ENCODE data around the gene BRF1. TPM values are rescaled to one million over a fixed set of nuclear protein-coding genes. Genes with fewer than 3 reads are reported as not detected.
"Not testable (repeated sequence)": the region's sequence is repeated elsewhere in the genome, so short reads cannot be mapped to it uniquely, and the experiment has no call there.

Gene BRF1
- total RNA-seq, 1 experiment from 2014 or later = 26.4 TPM

GRCh38 chr14:105281371-105282097, 19.3 kb downstream of the BRF1 start (continued):
- TF ChIP-seq, protein P1, sequence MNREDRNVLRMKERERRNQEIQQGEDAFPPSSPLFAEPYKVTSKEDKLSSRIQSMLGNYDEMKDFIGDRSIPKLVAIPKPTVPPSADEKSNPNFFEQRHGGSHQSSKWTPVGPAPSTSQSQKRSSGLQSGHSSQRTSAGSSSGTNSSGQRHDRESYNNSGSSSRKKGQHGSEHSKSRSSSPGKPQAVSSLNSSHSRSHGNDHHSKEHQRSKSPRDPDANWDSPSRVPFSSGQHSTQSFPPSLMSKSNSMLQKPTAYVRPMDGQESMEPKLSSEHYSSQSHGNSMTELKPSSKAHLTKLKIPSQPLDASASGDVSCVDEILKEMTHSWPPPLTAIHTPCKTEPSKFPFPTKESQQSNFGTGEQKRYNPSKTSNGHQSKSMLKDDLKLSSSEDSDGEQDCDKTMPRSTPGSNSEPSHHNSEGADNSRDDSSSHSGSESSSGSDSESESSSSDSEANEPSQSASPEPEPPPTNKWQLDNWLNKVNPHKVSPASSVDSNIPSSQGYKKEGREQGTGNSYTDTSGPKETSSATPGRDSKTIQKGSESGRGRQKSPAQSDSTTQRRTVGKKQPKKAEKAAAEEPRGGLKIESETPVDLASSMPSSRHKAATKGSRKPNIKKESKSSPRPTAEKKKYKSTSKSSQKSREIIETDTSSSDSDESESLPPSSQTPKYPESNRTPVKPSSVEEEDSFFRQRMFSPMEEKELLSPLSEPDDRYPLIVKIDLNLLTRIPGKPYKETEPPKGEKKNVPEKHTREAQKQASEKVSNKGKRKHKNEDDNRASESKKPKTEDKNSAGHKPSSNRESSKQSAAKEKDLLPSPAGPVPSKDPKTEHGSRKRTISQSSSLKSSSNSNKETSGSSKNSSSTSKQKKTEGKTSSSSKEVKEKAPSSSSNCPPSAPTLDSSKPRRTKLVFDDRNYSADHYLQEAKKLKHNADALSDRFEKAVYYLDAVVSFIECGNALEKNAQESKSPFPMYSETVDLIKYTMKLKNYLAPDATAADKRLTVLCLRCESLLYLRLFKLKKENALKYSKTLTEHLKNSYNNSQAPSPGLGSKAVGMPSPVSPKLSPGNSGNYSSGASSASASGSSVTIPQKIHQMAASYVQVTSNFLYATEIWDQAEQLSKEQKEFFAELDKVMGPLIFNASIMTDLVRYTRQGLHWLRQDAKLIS (CRISPR knock-in tag; IDR thresholded peaks at IDR 0.05; ENCODE audit: borderline replicate concordance) = no peak
- TF ChIP-seq FOXK1 (CRISPR knock-in tag; IDR thresholded peaks at IDR 0.05) = no peak
- no peak for TF ChIP-seq TEAD1 (CRISPR knock-in tag; IDR thresholded peaks at IDR 0.05)
- TF ChIP-seq NR3C1 (CRISPR knock-in tag; conservative IDR thresholded peaks at IDR 0.05; ENCODE audit: low read depth) = no peak
- no peak for TF ChIP-seq MAX (CRISPR knock-in tag; IDR thresholded peaks at IDR 0.05)
- TF ChIP-seq, protein P2, sequence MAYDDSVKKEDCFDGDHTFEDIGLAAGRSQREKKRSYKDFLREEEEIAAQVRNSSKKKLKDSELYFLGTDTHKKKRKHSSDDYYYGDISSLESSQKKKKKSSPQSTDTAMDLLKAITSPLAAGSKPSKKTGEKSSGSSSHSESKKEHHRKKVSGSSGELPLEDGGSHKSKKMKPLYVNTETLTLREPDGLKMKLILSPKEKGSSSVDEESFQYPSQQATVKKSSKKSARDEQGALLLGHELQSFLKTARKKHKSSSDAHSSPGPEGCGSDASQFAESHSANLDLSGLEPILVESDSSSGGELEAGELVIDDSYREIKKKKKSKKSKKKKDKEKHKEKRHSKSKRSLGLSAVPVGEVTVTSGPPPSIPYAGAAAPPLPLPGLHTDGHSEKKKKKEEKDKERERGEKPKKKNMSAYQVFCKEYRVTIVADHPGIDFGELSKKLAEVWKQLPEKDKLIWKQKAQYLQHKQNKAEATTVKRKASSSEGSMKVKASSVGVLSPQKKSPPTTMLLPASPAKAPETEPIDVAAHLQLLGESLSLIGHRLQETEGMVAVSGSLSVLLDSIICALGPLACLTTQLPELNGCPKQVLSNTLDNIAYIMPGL (CRISPR knock-in tag; IDR thresholded peaks at IDR 0.05) = no peak

DNA sequence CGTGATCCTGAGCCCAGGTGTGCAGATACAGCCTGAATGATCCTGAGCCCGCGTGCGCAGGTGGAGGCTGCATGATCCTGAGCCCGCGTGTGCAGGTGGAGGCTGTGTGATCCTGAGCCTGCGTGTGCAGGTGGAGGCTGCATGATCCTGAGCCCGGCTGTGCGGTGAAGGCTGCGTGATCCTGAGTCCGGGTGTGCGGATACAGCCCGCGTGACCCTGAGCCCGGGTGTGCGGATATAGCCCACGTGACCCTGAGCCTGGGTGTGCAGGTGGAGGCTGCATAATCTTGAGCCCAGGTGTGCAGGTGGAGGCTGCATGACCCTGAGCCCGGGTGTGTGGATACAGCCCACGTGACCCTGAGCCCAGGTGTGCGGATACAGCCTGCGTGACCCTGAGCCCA, 20.3 kb downstream of the BRF1 start:
- CTCF ChIA-PET = interaction anchor here (1.1 kb wide), 1 partner anchor 13 kb away, joined by 3 read pairs; no protein-coding TSS in a partner anchor
- peaks cover 18% of the 10 kb centered on the region for H3K4me1 Mint-ChIP-seq
- no peaks in the 10 kb centered on the region for H3K27me3 Mint-ChIP-seq (ENCODE audit: low read depth)
- no peak for TF ChIP-seq HMGA2 (CRISPR knock-in tag; IDR thresholded peaks at IDR 0.05)
- H3K36me3 Mint-ChIP-seq = no peaks in the 10 kb centered on the region
- no peak for ATAC-seq
- H3K4me3 Mint-ChIP-seq = no peak overlapping the region
- POLR2A ChIA-PET = no interaction called here
- DNase-seq (ENCODE audit: low spot score) = no peak
- no peaks in the 10 kb centered on the region for H3K9me3 Mint-ChIP-seq
- H3K27ac Mint-ChIP-seq = no peak overlapping the region

- H3K4me3 Mint-ChIP-seq = no peak overlapping the region
These were observed 21.0 kb downstream of the BRF1 start for GRCh38 chr14:105279642-105280361.

GRCh38 chr14:105277448-105277847, 23.4 kb downstream of the BRF1 start:
- H3K27ac Mint-ChIP-seq; ATAC-seq; H3K36me3 Mint-ChIP-seq; POLR2A ChIA-PET; H3K27me3 Mint-ChIP-seq (ENCODE audit: low read depth); H3K9me3 Mint-ChIP-seq; H3K4me3 Mint-ChIP-seq; DNase-seq (ENCODE audit: low spot score): not testable (repeated sequence)
- peaks cover 11% of the 10 kb centered on the region for H3K4me1 Mint-ChIP-seq
- CTCF ChIA-PET = interaction anchor here (0.7 kb wide), 2 partner anchors 29 to 117 kb away, joined by 3 to 4 read pairs; partner anchors contain the start of gene BTBD6

More at GRCh38 chr14:105279642-105280361, 21.0 kb downstream of the BRF1 start:
- no peak overlapping the region for H3K27ac Mint-ChIP-seq
- DNase-seq (ENCODE audit: low spot score) = no peak
- no peak for ATAC-seq
- H3K9me3 Mint-ChIP-seq = no peaks in the 10 kb centered on the region
- no peaks in the 10 kb centered on the region for H3K27me3 Mint-ChIP-seq (ENCODE audit: low read depth)
- H3K4me1 Mint-ChIP-seq = peaks cover 19% of the 10 kb centered on the region
- POLR2A ChIA-PET = no interaction called here
- no peaks in the 10 kb centered on the region for H3K36me3 Mint-ChIP-seq
- CTCF ChIA-PET = interaction anchor here (0.6 to 1.1 kb wide), 3 partner anchors 12 to 1365 kb away, joined by 3 to 5 read pairs (median 4); no protein-coding TSS in a partner anchor
- TF ChIP-seq ESRRA (CRISPR knock-in tag; IDR thresholded peaks at IDR 0.05; ENCODE audit: borderline replicate concordance) (no peak), FOXK1 (CRISPR knock-in tag; IDR thresholded peaks at IDR 0.05) (no peak), SOX15 (CRISPR knock-in tag; IDR thresholded peaks at IDR 0.05) (no peak), ZNF219 (CRISPR knock-in tag; IDR thresholded peaks at IDR 0.05; ENCODE audit: borderline replicate concordance) (no peak), NFATC4 (CRISPR knock-in tag; IDR thresholded peaks at IDR 0.05) (no peak), NR3C1 (CRISPR knock-in tag; conservative IDR thresholded peaks at IDR 0.05; ENCODE audit: low read depth) (no peak)
- TF ChIP-seq, protein P3, sequence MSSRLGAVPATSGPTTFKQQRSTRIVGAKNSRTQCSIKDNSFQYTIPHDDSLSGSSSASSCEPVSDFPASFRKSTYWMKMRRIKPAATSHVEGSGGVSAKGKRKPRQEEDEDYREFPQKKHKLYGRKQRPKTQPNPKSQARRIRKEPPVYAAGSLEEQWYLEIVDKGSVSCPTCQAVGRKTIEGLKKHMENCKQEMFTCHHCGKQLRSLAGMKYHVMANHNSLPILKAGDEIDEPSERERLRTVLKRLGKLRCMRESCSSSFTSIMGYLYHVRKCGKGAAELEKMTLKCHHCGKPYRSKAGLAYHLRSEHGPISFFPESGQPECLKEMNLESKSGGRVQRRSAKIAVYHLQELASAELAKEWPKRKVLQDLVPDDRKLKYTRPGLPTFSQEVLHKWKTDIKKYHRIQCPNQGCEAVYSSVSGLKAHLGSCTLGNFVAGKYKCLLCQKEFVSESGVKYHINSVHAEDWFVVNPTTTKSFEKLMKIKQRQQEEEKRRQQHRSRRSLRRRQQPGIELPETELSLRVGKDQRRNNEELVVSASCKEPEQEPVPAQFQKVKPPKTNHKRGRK (CRISPR knock-in tag; IDR thresholded peaks at IDR 0.05; ENCODE audit: borderline replicate concordance) = no peak

All from WTC11 (cell line).